Skeletal muscle cell (primary cell): ENCODE results near the gene MIB2.
A peak's percentile ranks its signal among the peaks of the same experiment; 100 is the strongest.
"Not testable (repeated sequence)": the region's sequence is repeated elsewhere in the genome, so short reads cannot be mapped to it uniquely, and the experiment has no call there.

Experiments used
- DNase-seq: peaks from one replicate; pipeline ENCODE4 v3.0.0-alpha.2; 2010; ENCODE audit warnings: low read depth
- H3K4me3 ChIP-seq: 2 replicates; pipeline ENCODE4 v1.5.1; 2011; ENCODE audit warnings: low read depth, mild to moderate bottlenecking, control low read depth, low read length, moderate library complexity

Gene MIB2

GRCh38 chr1:1615256-1616044, at the start of gene MIB2:
Gene MIB2, plus strand, starts transcription at chr1:1615500. Its CDS starts 7,953 bp downstream, at chr1:1623453.
- DNase-seq: peak; percentile 81
- H3K4me3 ChIP-seq: peak within 1 kb of the TSS; percentile 90

GRCh38 chr1:1567152-1567875, 48.0 kb upstream of the MIB2 start:
- no peak overlapping the region for H3K4me3 ChIP-seq
- DNase-seq: no peak

GRCh38 chr1:1567891-1568291, 47.4 kb upstream of the MIB2 start:
- no peak overlapping the region for H3K4me3 ChIP-seq
- no peak for DNase-seq

GRCh38 chr1:1569341-1569740, 46.0 kb upstream of the MIB2 start:
- DNase-seq: no peak
- no peak overlapping the region for H3K4me3 ChIP-seq

- H3K4me3 ChIP-seq: peak overlapping the region; percentile 98
- DNase-seq: no peak
Measured at GRCh38 chr1:1573843-1574720, 41.2 kb upstream of the MIB2 start.

GRCh38 chr1:1574721-1575537, 40.4 kb upstream of the MIB2 start, which contains the start of gene SSU72:
Gene SSU72, minus strand, starts transcription at chr1:1574863. Its CDS starts 306 bp downstream, at chr1:1574557.
- peak; percentile 74 for DNase-seq
- H3K4me3 ChIP-seq: peak within 1 kb of the TSS; percentile 98

GRCh38 chr1:1577367-1578011, 37.8 kb upstream of the MIB2 start:
- no peak for DNase-seq
- H3K4me3 ChIP-seq: no peak overlapping the region

GRCh38 chr1:1578371-1578940, 36.8 kb upstream of the MIB2 start:
- DNase-seq: no peak
- H3K4me3 ChIP-seq: no peak overlapping the region

- no peak overlapping the region for H3K4me3 ChIP-seq
- DNase-seq: no peak
Measured at GRCh38 chr1:1582585-1583346, 32.5 kb upstream of the MIB2 start.

GRCh38 chr1:1583347-1584010, 31.8 kb upstream of the MIB2 start:
- no peak for DNase-seq
- no peak overlapping the region for H3K4me3 ChIP-seq

GRCh38 chr1:1591452-1591851, 23.8 kb upstream of the MIB2 start:
- no peak for DNase-seq
- H3K4me3 ChIP-seq: no peak overlapping the region

- H3K4me3 ChIP-seq: no peak overlapping the region
- no peak for DNase-seq
Measured at GRCh38 chr1:1593834-1594601, 21.3 kb upstream of the MIB2 start.

GRCh38 chr1:1594602-1595260, 20.6 kb upstream of the MIB2 start:
- no peak for DNase-seq
- no peak overlapping the region for H3K4me3 ChIP-seq

- not testable (repeated sequence) for DNase-seq, H3K4me3 ChIP-seq
Measured at GRCh38 chr1:1595341-1595740, 20.0 kb upstream of the MIB2 start.

- no peak overlapping the region for H3K4me3 ChIP-seq
- DNase-seq: no peak
Measured at GRCh38 chr1:1596493-1597274, 18.6 kb upstream of the MIB2 start.
